Trophoblast cell (in vitro differentiated cells and primary cell): ENCODE measurements around the gene INHBC.
A peak's percentile ranks its signal among the peaks of the same experiment; 100 is the strongest.

Experiments
- DNase-seq, 2 donors: peaks; one replicate each; pipeline ENCODE4 v3.0.0-alpha.2; 2016
- H2AFZ ChIP-seq: 2 replicates; pipeline ENCODE4 v1.6.1; 2013; ENCODE audit warnings: low read length, moderate library complexity, mild to moderate bottlenecking; ENCODE audit not compliant: insufficient read depth, poor library complexity
- H2AK5ac ChIP-seq: 2 replicates; pipeline ENCODE4 v1.6.1; 2013; ENCODE audit warnings: mild to moderate bottlenecking, low read length
- H2BK120ac ChIP-seq: 2 replicates; pipeline ENCODE4 v1.6.1; 2013; ENCODE audit warnings: low read length, mild to moderate bottlenecking, moderate library complexity; ENCODE audit not compliant: insufficient read depth, poor library complexity
- H2BK12ac ChIP-seq: 2 replicates; pipeline ENCODE4 v1.6.1; 2013; ENCODE audit warnings: mild to moderate bottlenecking, low read length, moderate library complexity
- H2BK5ac ChIP-seq: 2 replicates; pipeline ENCODE4 v1.6.1; 2013; ENCODE audit warnings: low read length, low read depth, moderate library complexity, mild to moderate bottlenecking; ENCODE audit not compliant: poor library complexity
- H3K14ac ChIP-seq: 2 replicates; pipeline ENCODE4 v1.6.1; 2013; ENCODE audit warnings: mild to moderate bottlenecking, low read length
- H3K18ac ChIP-seq: 2 replicates; pipeline ENCODE4 v1.6.1; 2013; ENCODE audit warnings: mild to moderate bottlenecking, low read length
- H3K23ac ChIP-seq: 2 replicates; pipeline ENCODE4 v1.6.1; 2013; ENCODE audit warnings: low read length
- H3K27ac ChIP-seq: 2 replicates; pipeline ENCODE4 v1.5.1; 2013; ENCODE audit warnings: low read depth, mild to moderate bottlenecking, inconsistent platforms, low read length, moderate library complexity
- H3K27me3 ChIP-seq: 2 replicates; pipeline ENCODE4 v1.6.1; 2013; ENCODE audit warnings: inconsistent platforms, mild to moderate bottlenecking, low read length, moderate library complexity; ENCODE audit not compliant: insufficient read depth
- H3K36me3 ChIP-seq, 2 experiments: 1 replicate in 1 of 2; 2 replicates in 1 of 2; pipeline ENCODE4 v1.6.1; 2013; ENCODE audit warnings: low read length in 2 of 2, mild to moderate bottlenecking in 2 of 2, moderate library complexity in 1 of 2; ENCODE audit not compliant: insufficient read depth in 2 of 2, control insufficient read depth in 1 of 2
- H3K4ac ChIP-seq: 2 replicates; pipeline ENCODE4 v1.6.1; 2013; ENCODE audit warnings: low read depth, mild to moderate bottlenecking, low read length, moderate library complexity
- H3K4me1 ChIP-seq, 2 experiments: 1 replicate in 1 of 2; 2 replicates in 1 of 2; pipeline ENCODE4 v1.6.1; 2013; ENCODE audit warnings: low read length in 2 of 2, mild to moderate bottlenecking in 2 of 2, moderate library complexity in 1 of 2; ENCODE audit not compliant: insufficient read depth in 2 of 2, control insufficient read depth in 1 of 2
- H3K4me2 ChIP-seq: 2 replicates; pipeline ENCODE4 v1.6.1; 2013; ENCODE audit warnings: inconsistent platforms, mild to moderate bottlenecking, low read length, moderate library complexity
- H3K4me3 ChIP-seq: 2 replicates; pipeline ENCODE4 v1.5.1; 2013; ENCODE audit warnings: mild to moderate bottlenecking, low read depth, low read length, inconsistent platforms
- H3K79me1 ChIP-seq: one replicate; pipeline ENCODE4 v1.6.1; 2013; ENCODE audit warnings: low read length
- H3K79me2 ChIP-seq: 2 replicates; pipeline ENCODE4 v1.6.1; 2013; ENCODE audit warnings: low read length, mild to moderate bottlenecking; ENCODE audit not compliant: control insufficient read depth, insufficient read depth, poor library complexity
- H3K9ac ChIP-seq: 2 replicates; pipeline ENCODE4 v1.6.1; 2013; ENCODE audit warnings: mild to moderate bottlenecking, low read length
- H3K9me3 ChIP-seq: 2 replicates; pipeline ENCODE4 v1.6.1; 2013; ENCODE audit warnings: low read depth, mild to moderate bottlenecking, control low read depth, inconsistent platforms, low read length; ENCODE audit not compliant: insufficient read depth
- H4K12ac ChIP-seq: 2 replicates; pipeline ENCODE4 v1.6.1; 2013; ENCODE audit warnings: low read depth, mild to moderate bottlenecking, low read length, moderate library complexity
- H4K8ac ChIP-seq: 2 replicates; pipeline ENCODE4 v1.6.1; 2013; ENCODE audit warnings: low read depth, mild to moderate bottlenecking, low read length, moderate library complexity
- H4K91ac ChIP-seq: one replicate; pipeline ENCODE4 v1.6.1; 2013; ENCODE audit warnings: low read depth, mild to moderate bottlenecking, low read length, moderate library complexity
- WGBS: extraction: QIAGEN DNeasy Blood & Tissue Kit; methylation state at CpG from one replicate; pipeline ENCODE4 v1.1.7; 2013; ENCODE audit warnings: missing lambda C conversion rate; ENCODE audit not compliant: insufficient read length, insufficient coverage; ENCODE audit errors: extremely low coverage; 5-methylcytosine and 5-hydroxymethylcytosine counted together

INHBC gene

GRCh38 chr12:57462251-57462911 lies 27.8 kb downstream of the INHBC start:
- Histone ChIP-seq H3K4me3 (peak overlapping the region; percentile 64), H4K8ac (no peak overlapping the region), H3K27ac (no peak overlapping the region), H3K4me2 (peak overlapping the region; percentile 81), H3K79me2 (no peaks in the 10 kb centered on the region), H3K79me1 (peaks cover 8% of the 10 kb centered on the region), H3K23ac (no peak overlapping the region), H3K14ac (no peak overlapping the region), H3K36me3 (no peaks in the 10 kb centered on the region), H2BK5ac (no peak overlapping the region), H3K27me3 (no peaks in the 10 kb centered on the region), H3K9me3 (no peaks in the 10 kb centered on the region), H3K9ac (no peak overlapping the region), H2BK12ac (no peak overlapping the region), H2AK5ac (no peak overlapping the region), H3K4ac (no peak overlapping the region), H3K18ac (no peak overlapping the region), H3K4me1 (peaks cover 6 to 8% of the 10 kb centered on the region in 2 experiments), H2BK120ac (peak overlapping the region; percentile 66), H4K91ac (peak overlapping the region; percentile 57), H4K12ac (no peak overlapping the region), H2AFZ (no peak overlapping the region)
- DNase-seq: peak; percentile 86 to 94
- WGBS: no CpG with 5 or more reads among the region's 28 CpGs

GRCh38 chr12:57462912-57463253 lies 28.3 kb downstream of the INHBC start:
- Histone ChIP-seq H3K36me3 (no peaks in the 10 kb centered on the region), H4K12ac (no peak overlapping the region)
- DNase-seq: no peak

GRCh38 chr12:57464569-57464968 lies 30.0 kb downstream of the INHBC start:
- Histone ChIP-seq H3K4ac (no peak overlapping the region), H3K9me3 (no peaks in the 10 kb centered on the region), H3K4me3 (no peak overlapping the region), H4K12ac (no peak overlapping the region), H3K4me2 (no peak overlapping the region), H3K36me3 (no peaks in the 10 kb centered on the region), H3K4me1 (peaks cover 6 to 8% of the 10 kb centered on the region in 2 experiments), H2BK120ac (no peak overlapping the region), H4K8ac (no peak overlapping the region), H4K91ac (no peak overlapping the region), H3K27ac (no peak overlapping the region), H2BK12ac (no peak overlapping the region), H3K27me3 (no peaks in the 10 kb centered on the region), H2AK5ac (no peak overlapping the region), H3K79me2 (no peaks in the 10 kb centered on the region), H2BK5ac (no peak overlapping the region), H3K79me1 (peaks cover 4% of the 10 kb centered on the region), H2AFZ (no peak overlapping the region), H3K9ac (no peak overlapping the region), H3K23ac (no peak overlapping the region), H3K14ac (no peak overlapping the region), H3K18ac (no peak overlapping the region)
- no peak for DNase-seq
- no CpG with 5 or more reads among the region's 12 CpGs for WGBS

More at GRCh38 chr12:57462912-57463253, 28.3 kb downstream of the INHBC start:
- WGBS: no CpG with 5 or more reads among the region's 5 CpGs
- Histone ChIP-seq H2BK120ac (no peak overlapping the region), H4K91ac (no peak overlapping the region), H3K79me2 (no peaks in the 10 kb centered on the region), H3K27ac (no peak overlapping the region), H3K18ac (no peak overlapping the region), H3K9ac (no peak overlapping the region), H3K4me1 (peaks cover 6 to 8% of the 10 kb centered on the region in 2 experiments), H2AFZ (no peak overlapping the region), H2BK12ac (no peak overlapping the region), H3K4me2 (no peak overlapping the region), H2AK5ac (no peak overlapping the region), H3K23ac (no peak overlapping the region), H2BK5ac (no peak overlapping the region), H3K14ac (no peak overlapping the region), H3K4ac (no peak overlapping the region), H3K9me3 (no peaks in the 10 kb centered on the region), H3K79me1 (peaks cover 8% of the 10 kb centered on the region), H4K8ac (no peak overlapping the region), H3K27me3 (no peaks in the 10 kb centered on the region), H3K4me3 (no peak overlapping the region)

GRCh38 chr12:57465030-57465746 lies 30.6 kb downstream of the INHBC start:
- H3K4ac ChIP-seq: no peak overlapping the region
- no peak overlapping the region for H4K91ac ChIP-seq
- no peak overlapping the region for H4K12ac ChIP-seq
- H2BK12ac ChIP-seq: no peak overlapping the region
- no peak overlapping the region for H2AK5ac ChIP-seq
- H4K8ac ChIP-seq: no peak overlapping the region
- no CpG with 5 or more reads among the region's 6 CpGs for WGBS
- no peak for DNase-seq
- no peak overlapping the region for H3K4me3 ChIP-seq
- H3K79me2 ChIP-seq: no peaks in the 10 kb centered on the region
- H3K4me1 ChIP-seq: peaks cover 6 to 8% of the 10 kb centered on the region in 2 experiments
- H3K18ac ChIP-seq: no peak overlapping the region
- no peaks in the 10 kb centered on the region for H3K9me3 ChIP-seq
- no peak overlapping the region for H2BK5ac ChIP-seq
- no peak overlapping the region for H3K4me2 ChIP-seq
- no peak overlapping the region for H3K9ac ChIP-seq
- H3K27ac ChIP-seq: no peak overlapping the region
- no peaks in the 10 kb centered on the region for H3K36me3 ChIP-seq
- no peak overlapping the region for H2AFZ ChIP-seq
- no peak overlapping the region for H3K23ac ChIP-seq
- H3K14ac ChIP-seq: no peak overlapping the region
- H3K27me3 ChIP-seq: no peaks in the 10 kb centered on the region
- peaks cover 4% of the 10 kb centered on the region for H3K79me1 ChIP-seq
- H2BK120ac ChIP-seq: no peak overlapping the region
